Heart left ventricle (tissue), 13 donors: ENCODE data around the gene ZFYVE27.

ENCODE experiments used
- CTCF ChIP-seq, 12 donors: fragments of 200-600 bp; sonication (generic) in 4 of 12; IDR thresholded peaks; one replicate each; pipeline versions ENCODE4 v1.5.0 to v1.8.0; 2018 to 2022; ENCODE audit warnings: antibody characterized with exemption in 12 of 12, mild to moderate bottlenecking in 5 of 12
- POLR2A ChIP-seq, 2 donors: fragments of 450-650 bp; IDR thresholded peaks; one replicate each; pipeline ENCODE4 v1.6.1; 2017; ENCODE audit warnings: antibody characterized with exemption in 2 of 2, mild to moderate bottlenecking in 2 of 2, moderate library complexity in 2 of 2
- donor health status: ischemic (EF 13 %, LVEDD 7.1; RV severe dilation, severe dysfunction).
- donor health status: DM: no; HTN: yes; CAD: no.
- donor health status: DM: no; HTN: no; CAD: no.
- donor health status: ischemic (EF 25% LVEDD 6.9; RV normal size, moderate dysfunction).
- donor health status: ischemic (EF 25% LVEDD 5.7; RV mildly dilated, moderate dysfunction).
- donor health status: ischemic (EF 35%, LVEDD 5.7; RV mildly dilated, moderate dysfunction).
- donor health status: nonischemic (EF 11% LVEDD 7.7; RV severe dilation, severe dysfunction).
- donor health status: DM: yes; HTN: yes; CAD: no.
- donor health status: PGD.
- donor health status: ischemic (EF 29% LVEDD 5.4; RV normal size, mild dysfunction).
- donor health status: nonischemic (EF 23%, LVEDD 6.1; RV moderate dilation, normal function).

GRCh38 chr10:97701438-97702069 is 35.4 kb upstream of the ZFYVE27 start:
- no peak for TF ChIP-seq POLR2A (IDR thresholded peaks at IDR 0.05)
- TF ChIP-seq CTCF (IDR thresholded peaks at IDR 0.05) = peak; percentile 67 to 89 (median 80)
